Dendritic cell treated with granulocyte-macrophage colony-stimulating factor and Interleukin-4, amounts not matched to agents 40 ng/mL and 50 ng/mL, for 4 days (primary cell): ENCODE measurements around the gene KHNYN.

Source experiments
- H3K27ac Mint-ChIP-seq: one replicate; pipeline ENCODE4 v1.8.0; 2022; ENCODE audit warnings: mild to moderate bottlenecking, mixed read lengths
- H3K27me3 Mint-ChIP-seq: one replicate; pipeline ENCODE4 v1.8.0; 2022; ENCODE audit warnings: mild to moderate bottlenecking, mixed read lengths
- H3K36me3 Mint-ChIP-seq: one replicate; pipeline ENCODE4 v1.8.0; 2022; ENCODE audit warnings: low read depth, mixed read lengths
- H3K4me1 Mint-ChIP-seq: one replicate; pipeline ENCODE4 v1.8.0; 2022; ENCODE audit warnings: low read depth, mixed read lengths
- H3K4me3 Mint-ChIP-seq: one replicate; pipeline ENCODE4 v1.8.0; 2022; ENCODE audit warnings: mild to moderate bottlenecking, moderate library complexity, mixed read lengths
- H3K9me3 Mint-ChIP-seq: one replicate; pipeline ENCODE4 v1.8.0; 2022; ENCODE audit warnings: mixed read lengths
- intact Hi-C: fragments of 100-400 bp; cut with micrococcal nuclease; formaldehyde crosslinking; loops from one replicate; pipeline ENCODE4 v1.15.0; 2022

KHNYN gene

GRCh38 chr14:24435192-24435810 is 5.5 kb downstream of the KHNYN start:
- no peaks in the 10 kb centered on the region for H3K27me3 Mint-ChIP-seq
- no peak overlapping the region for H3K4me3 Mint-ChIP-seq
- peaks cover 99% of the 10 kb centered on the region for H3K36me3 Mint-ChIP-seq
- no peaks in the 10 kb centered on the region for H3K9me3 Mint-ChIP-seq
- H3K4me1 Mint-ChIP-seq = peaks cover 85% of the 10 kb centered on the region
- intact Hi-C loops = no loop called here
- peak overlapping the region; percentile 7 for H3K27ac Mint-ChIP-seq

- intact Hi-C loops = loop anchor here (1.0 kb wide), 1 partner anchor 103 kb away; no protein-coding TSS in a partner anchor
- H3K4me3 Mint-ChIP-seq = no peak overlapping the region
- H3K27me3 Mint-ChIP-seq = no peaks in the 10 kb centered on the region
- H3K4me1 Mint-ChIP-seq = peaks cover 89% of the 10 kb centered on the region
- H3K27ac Mint-ChIP-seq = peak overlapping the region; percentile 7
- H3K9me3 Mint-ChIP-seq = no peaks in the 10 kb centered on the region
- H3K36me3 Mint-ChIP-seq = peaks cover 99% of the 10 kb centered on the region
These were observed 6.2 kb downstream of the KHNYN start for GRCh38 chr14:24435998-24436354.

- H3K27ac Mint-ChIP-seq = peak overlapping the region; percentile 82
- peaks cover 98% of the 10 kb centered on the region for H3K36me3 Mint-ChIP-seq
- no peaks in the 10 kb centered on the region for H3K9me3 Mint-ChIP-seq
- no peaks in the 10 kb centered on the region for H3K27me3 Mint-ChIP-seq
- H3K4me1 Mint-ChIP-seq = peaks cover 89% of the 10 kb centered on the region
- intact Hi-C loops = loop anchor here (1.0 kb wide), 1 partner anchor 103 kb away; no protein-coding TSS in a partner anchor
- H3K4me3 Mint-ChIP-seq = peak overlapping the region; percentile 2
These were observed 6.7 kb downstream of the KHNYN start for GRCh38 chr14:24436355-24437019.

GRCh38 chr14:24437020-24437735 is 7.4 kb downstream of the KHNYN start:
- H3K27me3 Mint-ChIP-seq = no peaks in the 10 kb centered on the region
- H3K9me3 Mint-ChIP-seq = no peaks in the 10 kb centered on the region
- H3K36me3 Mint-ChIP-seq = peaks cover 91% of the 10 kb centered on the region
- peaks cover 89% of the 10 kb centered on the region for H3K4me1 Mint-ChIP-seq
- H3K4me3 Mint-ChIP-seq = peak overlapping the region; percentile 9
- peak overlapping the region; percentile 82 for H3K27ac Mint-ChIP-seq
- intact Hi-C loops = no loop called here

- Mint-ChIP-seq H3K9me3 (no peaks in the 10 kb centered on the region), H3K4me1 (peaks cover 93% of the 10 kb centered on the region), H3K36me3 (peaks cover 86% of the 10 kb centered on the region), H3K27ac (peak overlapping the region; percentile 82), H3K4me3 (no peak overlapping the region), H3K27me3 (no peaks in the 10 kb centered on the region)
- intact Hi-C loops = no loop called here
These were observed 7.9 kb downstream of the KHNYN start for GRCh38 chr14:24437736-24438067.

- intact Hi-C loops = no loop called here
- peaks cover 90% of the 10 kb centered on the region for H3K4me1 Mint-ChIP-seq
- H3K36me3 Mint-ChIP-seq = peaks cover 85% of the 10 kb centered on the region
- peak overlapping the region; percentile 82 for H3K27ac Mint-ChIP-seq
- H3K27me3 Mint-ChIP-seq = no peaks in the 10 kb centered on the region
- no peaks in the 10 kb centered on the region for H3K9me3 Mint-ChIP-seq
- H3K4me3 Mint-ChIP-seq = no peak overlapping the region
These were observed 8.7 kb downstream of the KHNYN start for GRCh38 chr14:24438223-24439097.

- intact Hi-C loops = no loop called here
- no peak overlapping the region for H3K27ac Mint-ChIP-seq
- H3K4me3 Mint-ChIP-seq = no peak overlapping the region
- no peaks in the 10 kb centered on the region for H3K9me3 Mint-ChIP-seq
- H3K4me1 Mint-ChIP-seq = peaks cover 90% of the 10 kb centered on the region
- no peaks in the 10 kb centered on the region for H3K27me3 Mint-ChIP-seq
- H3K36me3 Mint-ChIP-seq = peaks cover 79% of the 10 kb centered on the region
These were observed 9.5 kb downstream of the KHNYN start for GRCh38 chr14:24439257-24439656.

- Mint-ChIP-seq H3K27ac (peak overlapping the region; percentile 17), H3K9me3 (peaks cover 3% of the 10 kb centered on the region), H3K4me1 (peaks cover 82% of the 10 kb centered on the region), H3K4me3 (no peak overlapping the region), H3K36me3 (peaks cover 71% of the 10 kb centered on the region), H3K27me3 (no peaks in the 10 kb centered on the region)
- intact Hi-C loops = no loop called here
These were observed 10.3 kb downstream of the KHNYN start for GRCh38 chr14:24439830-24440605.

GRCh38 chr14:24440606-24441399 is 11.0 kb downstream of the KHNYN start:
- intact Hi-C loops = no loop called here
- Mint-ChIP-seq H3K36me3 (peaks cover 63% of the 10 kb centered on the region), H3K27me3 (no peaks in the 10 kb centered on the region), H3K9me3 (peaks cover 10% of the 10 kb centered on the region), H3K4me3 (no peak overlapping the region), H3K4me1 (peaks cover 75% of the 10 kb centered on the region), H3K27ac (peak overlapping the region; percentile 17)

- Mint-ChIP-seq H3K27me3 (no peaks in the 10 kb centered on the region), H3K4me3 (peak overlapping the region; percentile 87), H3K4me1 (peaks cover 68% of the 10 kb centered on the region), H3K9me3 (peaks cover 10% of the 10 kb centered on the region), H3K27ac (peak overlapping the region; percentile 99), H3K36me3 (peaks cover 57% of the 10 kb centered on the region)
- intact Hi-C loops = no loop called here
These were observed 11.7 kb downstream of the KHNYN start for GRCh38 chr14:24441485-24441884.

- Mint-ChIP-seq H3K27me3 (no peaks in the 10 kb centered on the region), H3K4me3 (peak overlapping the region; percentile 87), H3K27ac (peak overlapping the region; percentile 99), H3K4me1 (peaks cover 64% of the 10 kb centered on the region), H3K36me3 (peaks cover 53% of the 10 kb centered on the region), H3K9me3 (peaks cover 10% of the 10 kb centered on the region)
- intact Hi-C loops = no loop called here
These were observed 12.1 kb downstream of the KHNYN start for GRCh38 chr14:24441904-24442239.

- Mint-ChIP-seq H3K27me3 (no peaks in the 10 kb centered on the region), H3K36me3 (peaks cover 47% of the 10 kb centered on the region), H3K4me1 (peaks cover 58% of the 10 kb centered on the region), H3K27ac (peak within 1 kb of the TSS; percentile 99), H3K4me3 (peak within 1 kb of the TSS; percentile 87), H3K9me3 (peaks cover 10% of the 10 kb centered on the region)
- intact Hi-C loops = no loop called here
These were observed 12.7 kb downstream of the KHNYN start, which contains the start of gene SDR39U1 for GRCh38 chr14:24442240-24443052. Gene SDR39U1 (minus strand): TSS chr14:24442776. CDS start chr14:24442769, 7 bp downstream.
